Activated CD4-positive, alpha-beta T cell treated with anti-CD3 and anti-CD28 coated beads, Interleukin-2, Interleukin-6, amounts not matched to agents 100 ng/mL and 50 ng/mL, durations not matched to agents 16 hours and 8 hours (primary cell): ENCODE measurements around the gene SSC5D.
A peak's percentile ranks its signal among the peaks of the same experiment; 100 is the strongest.
"Not testable (repeated sequence)": the region's sequence is repeated elsewhere in the genome, so short reads cannot be mapped to it uniquely, and the experiment has no call there.

Source experiments
- DNase-seq: peaks from one replicate; pipeline ENCODE4 v3.0.0-alpha.2; 2020

Gene SSC5D

GRCh38 chr19:55487924-55488687 lies at the start of gene SSC5D:
Gene SSC5D, plus strand, starts transcription at chr19:55488436. Its CDS starts 154 bp downstream, at chr19:55488590.
- no peak for DNase-seq

- no peak for DNase-seq
Measured at GRCh38 chr19:55439052-55439451, 49.2 kb upstream of the SSC5D start.

- no peak for DNase-seq
Measured at GRCh38 chr19:55440411-55441105, 47.7 kb upstream of the SSC5D start.

GRCh38 chr19:55441319-55441691 lies 46.9 kb upstream of the SSC5D start:
- DNase-seq, result no peak

GRCh38 chr19:55441692-55442321 lies 46.4 kb upstream of the SSC5D start:
- no peak for DNase-seq

- DNase-seq, result no peak
Measured at GRCh38 chr19:55442372-55442961, 45.8 kb upstream of the SSC5D start.

GRCh38 chr19:55443045-55443823 lies 45.0 kb upstream of the SSC5D start, which contains the start of gene SHISA7:
Gene SHISA7, minus strand, starts transcription at chr19:55443300. Its CDS starts 437 bp downstream, at chr19:55442863.
- no peak for DNase-seq

- no peak for DNase-seq
Measured at GRCh38 chr19:55443824-55444480, 44.3 kb upstream of the SSC5D start.

GRCh38 chr19:55444646-55445045 lies 43.6 kb upstream of the SSC5D start:
- no peak for DNase-seq

- DNase-seq, result no peak
Measured at GRCh38 chr19:55446060-55446459, 42.2 kb upstream of the SSC5D start.

- no peak for DNase-seq
Measured at GRCh38 chr19:55447421-55448174, 40.6 kb upstream of the SSC5D start.

- DNase-seq, result not testable (repeated sequence)
Measured at GRCh38 chr19:55448175-55448490, 40.1 kb upstream of the SSC5D start.

- no peak for DNase-seq
Measured at GRCh38 chr19:55449469-55449868, 38.8 kb upstream of the SSC5D start.

GRCh38 chr19:55451163-55451964 lies 36.9 kb upstream of the SSC5D start:
- DNase-seq, result no peak

- DNase-seq, result no peak
Measured at GRCh38 chr19:55451965-55452748, 36.1 kb upstream of the SSC5D start.

GRCh38 chr19:55452749-55453346 lies 35.4 kb upstream of the SSC5D start:
- DNase-seq, result peak; percentile 59

GRCh38 chr19:55453511-55454260 lies 34.5 kb upstream of the SSC5D start:
- DNase-seq, result no peak

- DNase-seq, result peak; percentile 61
Measured at GRCh38 chr19:55454787-55455243, 33.4 kb upstream of the SSC5D start.
